ENCODE results near the gene HOXB4.

The HOXB4 gene

DNA sequence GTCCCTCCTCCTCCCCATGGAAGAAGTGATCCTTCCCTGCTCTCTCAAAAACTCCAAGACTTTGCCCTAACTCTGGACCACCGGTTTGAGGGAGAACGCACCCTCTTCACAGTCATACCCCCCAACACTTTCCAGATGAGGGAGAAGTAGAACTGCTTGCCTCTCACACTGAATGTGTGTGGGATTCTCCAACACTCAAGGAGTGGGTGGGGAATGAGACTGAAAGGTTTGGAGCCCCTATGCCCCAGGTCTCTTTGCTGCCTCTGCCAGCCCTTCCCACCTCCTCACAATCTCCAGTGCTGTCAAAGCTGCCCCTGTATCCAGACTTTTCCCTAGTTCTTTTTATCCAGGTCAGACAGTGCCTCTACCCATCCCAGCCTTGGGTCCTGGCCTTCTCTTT, 11.4 kb downstream of the HOXB4 start:
- Histone ChIP-seq H3K27me3 (replicated peaks; ENCODE audit: insufficient read depth, low read length) (no peaks in the 10 kb centered on the region), H3K79me2 (ENCODE audit: low read length) (0 out of 2 replicates have a peak, but pooled peaks cover 3% of the 10 kb centered on the region), H3K4me2 (ENCODE audit: low read depth, low read length) (no peak overlapping the region), H3F3A (ENCODE audit: insufficient read depth, low read length) (no peaks in the 10 kb centered on the region), H3K9ac (ENCODE audit: low read length) (no peak overlapping the region), H3K36me3 (replicated peaks; ENCODE audit: insufficient read depth, low read length) (no peaks in the 10 kb centered on the region), H3K9me3 (replicated peaks; ENCODE audit: insufficient read depth, low read length) (no peaks in the 10 kb centered on the region), H3K4me3 (ENCODE audit: low read length) (no peak overlapping the region), H2AFZ (ENCODE audit: low read length) (no peak overlapping the region), H3K9me2 (replicated peaks; ENCODE audit: insufficient read depth, low read length) (no peaks in the 10 kb centered on the region), H4K20me1 (ENCODE audit: insufficient read depth, low read length) (no peaks in the 10 kb centered on the region), H3K4me1 (ENCODE audit: low read length) (no peaks in the 10 kb centered on the region), H3K27ac (ENCODE audit: low read length) (no peak overlapping the region)
- TF ChIP-seq EZH2 (optimal IDR thresholded peaks at IDR 0.05; ENCODE audit: low read depth, low read length) (no peak), EZH2phosphoT487 (IDR thresholded peaks at IDR 0.05; ENCODE audit: low read length) (no peak)
- TF ChIP-seq, protein P1, sequence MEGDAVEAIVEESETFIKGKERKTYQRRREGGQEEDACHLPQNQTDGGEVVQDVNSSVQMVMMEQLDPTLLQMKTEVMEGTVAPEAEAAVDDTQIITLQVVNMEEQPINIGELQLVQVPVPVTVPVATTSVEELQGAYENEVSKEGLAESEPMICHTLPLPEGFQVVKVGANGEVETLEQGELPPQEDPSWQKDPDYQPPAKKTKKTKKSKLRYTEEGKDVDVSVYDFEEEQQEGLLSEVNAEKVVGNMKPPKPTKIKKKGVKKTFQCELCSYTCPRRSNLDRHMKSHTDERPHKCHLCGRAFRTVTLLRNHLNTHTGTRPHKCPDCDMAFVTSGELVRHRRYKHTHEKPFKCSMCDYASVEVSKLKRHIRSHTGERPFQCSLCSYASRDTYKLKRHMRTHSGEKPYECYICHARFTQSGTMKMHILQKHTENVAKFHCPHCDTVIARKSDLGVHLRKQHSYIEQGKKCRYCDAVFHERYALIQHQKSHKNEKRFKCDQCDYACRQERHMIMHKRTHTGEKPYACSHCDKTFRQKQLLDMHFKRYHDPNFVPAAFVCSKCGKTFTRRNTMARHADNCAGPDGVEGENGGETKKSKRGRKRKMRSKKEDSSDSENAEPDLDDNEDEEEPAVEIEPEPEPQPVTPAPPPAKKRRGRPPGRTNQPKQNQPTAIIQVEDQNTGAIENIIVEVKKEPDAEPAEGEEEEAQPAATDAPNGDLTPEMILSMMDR (IDR thresholded peaks at IDR 0.05; ENCODE audit: low read length): no peak
- no peak for DNase-seq

DNA sequence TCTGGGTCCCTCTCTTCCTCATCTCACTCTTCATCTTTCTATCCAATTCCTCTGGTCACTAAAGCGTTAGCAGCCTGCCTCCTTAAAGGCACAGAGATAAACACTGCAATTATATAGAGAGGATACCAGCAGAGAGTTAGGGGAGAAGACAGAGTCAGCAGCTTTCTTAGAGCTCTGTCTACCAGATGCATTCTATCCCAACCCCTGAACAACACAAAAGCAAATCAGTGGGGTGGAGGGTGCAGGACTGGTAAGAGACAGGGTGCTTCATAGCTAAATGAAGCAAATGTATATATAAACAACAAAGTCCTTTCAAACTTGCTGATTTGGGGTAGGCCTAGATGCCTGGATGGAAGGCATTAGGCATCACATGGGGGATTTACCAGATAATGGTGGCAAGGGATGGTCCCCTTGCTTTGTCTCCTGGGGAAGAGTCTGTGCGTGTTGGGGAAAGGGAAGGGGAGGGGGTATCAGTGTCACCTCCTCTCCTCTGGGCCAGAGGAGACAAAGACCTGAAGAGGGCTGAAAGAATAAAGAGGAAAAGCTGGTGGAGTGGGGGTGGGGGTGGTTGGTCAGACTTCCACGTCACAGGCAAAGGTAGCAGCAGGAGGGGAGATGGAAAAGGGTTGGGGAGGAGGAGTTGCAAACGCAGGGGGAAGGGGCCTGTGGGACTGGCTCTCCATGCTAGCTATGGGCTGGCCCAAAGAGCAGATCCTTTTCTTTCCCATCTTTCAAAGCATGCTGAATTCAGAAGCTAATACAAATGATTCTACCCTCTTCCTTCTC, 12.0 kb downstream of the HOXB4 start:
- TF ChIP-seq EZH2phosphoT487 (IDR thresholded peaks at IDR 0.05; ENCODE audit: low read length) (no peak), EZH2 (optimal IDR thresholded peaks at IDR 0.05; ENCODE audit: low read depth, low read length) (no peak)
- TF ChIP-seq, protein P1 (IDR thresholded peaks at IDR 0.05; ENCODE audit: low read length): no peak
- no peaks in the 10 kb centered on the region for H3K36me3 ChIP-seq (replicated peaks; ENCODE audit: insufficient read depth, low read length)
- H3K9me2 ChIP-seq (replicated peaks; ENCODE audit: insufficient read depth, low read length): no peaks in the 10 kb centered on the region
- H3K27me3 ChIP-seq (replicated peaks; ENCODE audit: insufficient read depth, low read length): no peaks in the 10 kb centered on the region
- no peaks in the 10 kb centered on the region for H3K9me3 ChIP-seq (replicated peaks; ENCODE audit: insufficient read depth, low read length)
- no peak overlapping the region for H3K9ac ChIP-seq (ENCODE audit: low read length)
- no peaks in the 10 kb centered on the region for H3F3A ChIP-seq (ENCODE audit: insufficient read depth, low read length)
- no peaks in the 10 kb centered on the region for H3K4me1 ChIP-seq (ENCODE audit: low read length)
- no peak overlapping the region for H3K4me3 ChIP-seq (ENCODE audit: low read length)
- 0 out of 2 replicates have a peak, but pooled peaks cover 3% of the 10 kb centered on the region for H3K79me2 ChIP-seq (ENCODE audit: low read length)
- H3K4me2 ChIP-seq (ENCODE audit: low read depth, low read length): no peak overlapping the region
- no peak for DNase-seq
- H4K20me1 ChIP-seq (ENCODE audit: insufficient read depth, low read length): no peaks in the 10 kb centered on the region
- H3K27ac ChIP-seq (ENCODE audit: low read length): no peak overlapping the region
- no peak overlapping the region for H2AFZ ChIP-seq (ENCODE audit: low read length)

DNA sequence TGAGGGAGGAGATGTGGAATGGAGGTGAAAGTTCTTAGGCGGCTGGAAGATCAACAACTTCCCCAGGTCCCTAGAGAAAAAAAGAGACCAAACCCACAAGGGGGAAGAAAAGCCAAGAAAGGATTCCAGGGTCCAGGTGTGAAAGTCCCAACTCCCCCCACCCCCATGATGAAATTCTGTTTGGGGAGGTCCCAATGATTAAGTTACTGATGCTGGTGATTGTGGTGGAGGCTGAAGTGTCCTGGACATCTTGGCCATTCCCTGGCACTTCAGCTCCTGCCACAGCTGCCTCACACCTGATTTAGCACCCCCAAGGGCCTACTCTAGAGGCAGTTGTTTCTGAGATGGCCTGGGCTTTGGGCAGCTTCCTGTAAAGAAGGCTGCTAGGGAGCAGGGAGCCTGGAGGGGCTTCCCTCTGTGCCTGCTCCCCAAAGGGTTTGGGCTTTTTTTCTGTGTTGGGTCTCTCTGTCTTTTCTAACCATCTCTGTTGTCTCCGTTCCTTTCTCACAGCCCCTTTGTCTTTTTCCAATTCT, 13.1 kb downstream of the HOXB4 start:
- Histone ChIP-seq H2AFZ (ENCODE audit: low read length) (no peak overlapping the region), H3F3A (ENCODE audit: insufficient read depth, low read length) (no peaks in the 10 kb centered on the region), H4K20me1 (ENCODE audit: insufficient read depth, low read length) (no peaks in the 10 kb centered on the region), H3K79me2 (ENCODE audit: low read length) (0 out of 2 replicates have a peak, but pooled peaks cover 3% of the 10 kb centered on the region), H3K27me3 (replicated peaks; ENCODE audit: insufficient read depth, low read length) (no peaks in the 10 kb centered on the region), H3K4me1 (ENCODE audit: low read length) (no peaks in the 10 kb centered on the region), H3K4me2 (ENCODE audit: low read depth, low read length) (no peak overlapping the region), H3K36me3 (replicated peaks; ENCODE audit: insufficient read depth, low read length) (no peaks in the 10 kb centered on the region), H3K9ac (ENCODE audit: low read length) (no peak overlapping the region), H3K9me3 (replicated peaks; ENCODE audit: insufficient read depth, low read length) (no peaks in the 10 kb centered on the region), H3K27ac (ENCODE audit: low read length) (no peak overlapping the region), H3K9me2 (replicated peaks; ENCODE audit: insufficient read depth, low read length) (no peaks in the 10 kb centered on the region), H3K4me3 (ENCODE audit: low read length) (no peak overlapping the region)
- TF ChIP-seq EZH2 (optimal IDR thresholded peaks at IDR 0.05; ENCODE audit: low read depth, low read length) (no peak), EZH2phosphoT487 (IDR thresholded peaks at IDR 0.05; ENCODE audit: low read length) (no peak)
- TF ChIP-seq, protein P1 (IDR thresholded peaks at IDR 0.05; ENCODE audit: low read length): no peak
- DNase-seq: no peak

Measured in MM.1S (cell line).